Fibroblast of the conjunctiva (primary cell): Measurements from ENCODE around the gene MAPK4.
"Not testable (repeated sequence)": the region's sequence is repeated elsewhere in the genome, so short reads cannot be mapped to it uniquely, and the experiment has no call there.

ENCODE experiments used
- DNase-seq: peaks from one replicate; pipeline ENCODE4 v3.0.0-alpha.2; 2010; ENCODE audit warnings: low read depth

MAPK4 gene

GRCh38 chr18:50687491-50687890 is 127.6 kb downstream of the MAPK4 start:
- no peak for DNase-seq

- DNase-seq = no peak
Measured at GRCh38 chr18:50689578-50689977, 129.7 kb downstream of the MAPK4 start.

GRCh38 chr18:50694147-50694546 is 134.3 kb downstream of the MAPK4 start:
- no peak for DNase-seq

- no peak for DNase-seq
Measured at GRCh38 chr18:50695431-50696176, 135.7 kb downstream of the MAPK4 start.

GRCh38 chr18:50696436-50696835 is 136.5 kb downstream of the MAPK4 start:
- no peak for DNase-seq

GRCh38 chr18:50696929-50697328 is 137.0 kb downstream of the MAPK4 start:
- DNase-seq = no peak

- no peak for DNase-seq
Measured at GRCh38 chr18:50697509-50697908, 137.6 kb downstream of the MAPK4 start.

- no peak for DNase-seq
Measured at GRCh38 chr18:50700245-50701165, 140.6 kb downstream of the MAPK4 start.

- DNase-seq = no peak
Measured at GRCh38 chr18:50704357-50704940, 144.6 kb downstream of the MAPK4 start.

- DNase-seq = no peak
Measured at GRCh38 chr18:50706199-50706598, 146.3 kb downstream of the MAPK4 start.

GRCh38 chr18:50706651-50707050 is 146.8 kb downstream of the MAPK4 start:
- DNase-seq = no peak

GRCh38 chr18:50707297-50707696 is 147.4 kb downstream of the MAPK4 start:
- not testable (repeated sequence) for DNase-seq

GRCh38 chr18:50707855-50708469 is 148.1 kb downstream of the MAPK4 start:
- DNase-seq = peak; percentile 29

GRCh38 chr18:50709193-50709592 is 149.3 kb downstream of the MAPK4 start:
- no peak for DNase-seq

- no peak for DNase-seq
Measured at GRCh38 chr18:50711386-50711785, 151.5 kb downstream of the MAPK4 start.

- DNase-seq = no peak
Measured at GRCh38 chr18:50715919-50716318, 156.0 kb downstream of the MAPK4 start.

GRCh38 chr18:50716902-50717301 is 157.0 kb downstream of the MAPK4 start:
- no peak for DNase-seq

- DNase-seq = no peak
Measured at GRCh38 chr18:50717563-50717962, 157.7 kb downstream of the MAPK4 start.

- no peak for DNase-seq
Measured at GRCh38 chr18:50719471-50720324, 159.8 kb downstream of the MAPK4 start.

- no peak for DNase-seq
Measured at GRCh38 chr18:50720325-50720674, 160.4 kb downstream of the MAPK4 start.

- DNase-seq = no peak
Measured at GRCh38 chr18:50721006-50721405, 161.1 kb downstream of the MAPK4 start.
